B cell (primary cell): ENCODE data around the gene ZNF879. TPM values are rescaled to one million over a fixed set of nuclear protein-coding genes. Genes with fewer than 3 reads are reported as not detected.

Experiments
- ATAC-seq: fragments of 200-7000 bp; cut with Tn5 transposase; one replicate; pipeline ENCODE4 v1.10.0; 2021; ENCODE audit warnings: low read depth, mild to moderate bottlenecking, moderate number of reproducible peaks, moderate library complexity
- CTCF ChIA-PET: fragments of 350-600 bp; sonication (Branson Sonifier 250); formaldehyde crosslinking; loops from one replicate; lab custom pipeline; 2021; ENCODE audit warnings: antibody characterized with exemption, inconsistent platforms; lab: Charles Lee
- POLR2A ChIA-PET: fragments of 350-600 bp; sonication (Branson Sonifier 250); formaldehyde crosslinking; loops from one replicate; lab custom pipeline; 2021; ENCODE audit warnings: antibody characterized with exemption; lab: Charles Lee
- DNase-seq: peaks from one replicate; pipeline ENCODE4 v3.0.0; 2013
- H2AFZ ChIP-seq: 2 replicates; pipeline ENCODE4 v1.6.1; 2012; ENCODE audit warnings: mild to moderate bottlenecking, low read depth, low read length; ENCODE audit not compliant: insufficient read depth, poor library complexity, severe bottlenecking
- H3K27ac ChIP-seq, 2 donors: 1 replicate in 1 of 2; 2 replicates in 1 of 2; pipeline ENCODE4 v1.5.1; 2012 to 2013; ENCODE audit warnings: low read length in 2 of 2, mild to moderate bottlenecking in 2 of 2, moderate library complexity in 1 of 2
- H3K27me3 ChIP-seq, 4 experiments: fragments of 200-600 bp in 1 of 4; sonication (generic) in 1 of 4; replicated peaks in 1 of 4; 1 replicate in 2 of 4; 2 replicates in 2 of 4; pipeline versions ENCODE4 v1.6.1 to v1.7.0; 2013 to 2016; ENCODE audit warnings: low read length in 3 of 4, mild to moderate bottlenecking in 2 of 4, mixed read lengths in 1 of 4, moderate library complexity in 1 of 4; ENCODE audit not compliant: insufficient read depth in 4 of 4, control insufficient read depth in 3 of 4; ENCODE audit errors: control extremely low read depth in 1 of 4
- H3K36me3 ChIP-seq, 2 experiments: replicated peaks in 1 of 2; 1 replicate in 1 of 2; 2 replicates in 1 of 2; pipeline versions ENCODE4 v1.6.1 to v1.7.1; 2013; ENCODE audit warnings: low read length in 1 of 2; ENCODE audit not compliant: insufficient read depth in 2 of 2, control insufficient read depth in 1 of 2; ENCODE audit errors: control extremely low read depth in 1 of 2, extremely low read depth in 1 of 2
- H3K4me1 ChIP-seq, 2 donors: fragments of 200-600 bp in 1 of 2; sonication (generic) in 1 of 2; 1 replicate in 1 of 2; 2 replicates in 1 of 2; pipeline versions ENCODE4 v1.5.1 to v1.6.1; 2013 to 2017; ENCODE audit warnings: low read length in 2 of 2; ENCODE audit not compliant: control insufficient read depth in 2 of 2, insufficient read depth in 2 of 2
- H3K4me2 ChIP-seq: replicated peaks from 2 replicates; pipeline ENCODE3; 2012; ENCODE audit warnings: mild to moderate bottlenecking, low read depth, low read length; ENCODE audit not compliant: poor library complexity, severe bottlenecking
- H3K4me3 ChIP-seq, 5 experiments: fragments of 200-600 bp in 1 of 5; sonication (generic) in 1 of 5; 1 replicate in 3 of 5; 2 replicates in 2 of 5; pipeline versions ENCODE4 v1.5.1 to v1.7.0; 2011 to 2016; ENCODE audit warnings: low read length in 4 of 5, mild to moderate bottlenecking in 4 of 5, low read depth in 2 of 5, control low read depth in 1 of 5, moderate library complexity in 1 of 5; ENCODE audit not compliant: insufficient read depth in 1 of 5; ENCODE audit errors: control extremely low read depth in 1 of 5, extremely low read depth in 1 of 5
- H3K79me2 ChIP-seq: fragments of 200-600 bp; sonication (generic); one replicate; pipeline ENCODE4 v1.6.0; 2016; ENCODE audit warnings: low read length; ENCODE audit not compliant: control insufficient read depth, insufficient read depth
- H3K9ac ChIP-seq: fragments of 200-600 bp; sonication (generic); 2 replicates; pipeline ENCODE4 v1.6.1; 2017; ENCODE audit warnings: mild to moderate bottlenecking, low read length, moderate library complexity
- H3K9me3 ChIP-seq, 3 donors: one replicate each; pipeline versions ENCODE4 v1.6.1 to v1.7.1; 2013; ENCODE audit warnings: low read length in 2 of 3; ENCODE audit not compliant: control insufficient read depth in 2 of 3, insufficient read depth in 1 of 3; ENCODE audit errors: control extremely low read depth in 1 of 3
- H4K20me1 ChIP-seq: 2 replicates; pipeline ENCODE4 v1.6.0; 2012; ENCODE audit warnings: mild to moderate bottlenecking, low read length; ENCODE audit not compliant: insufficient read depth, control insufficient read depth, poor library complexity, severe bottlenecking
- H3K27ac Mint-ChIP-seq: one replicate; pipeline ENCODE4 v1.8.0; 2021; ENCODE audit warnings: mixed read lengths
- H3K27me3 Mint-ChIP-seq: one replicate; pipeline ENCODE4 v1.8.0; 2021; ENCODE audit warnings: mixed read lengths
- H3K4me1 Mint-ChIP-seq: one replicate; pipeline ENCODE4 v1.8.0; 2021; ENCODE audit warnings: mixed read lengths
- H3K4me3 Mint-ChIP-seq: one replicate; pipeline ENCODE4 v1.8.0; 2021; ENCODE audit warnings: mixed read lengths
- H3K9me3 Mint-ChIP-seq: one replicate; pipeline ENCODE4 v1.8.0; 2022; ENCODE audit warnings: mixed read lengths; ENCODE audit not compliant: insufficient read depth
- CTCF ChIP-seq: fragments of 200-600 bp; IDR thresholded peaks from one replicate; pipeline ENCODE4 v1.8.0; 2022; ENCODE audit warnings: antibody characterized with exemption, mild to moderate bottlenecking
- EZH2 ChIP-seq: IDR thresholded peaks from 2 replicates; pipeline ENCODE4 v1.6.1; 2012; ENCODE audit warnings: borderline replicate concordance, low read depth, mild to moderate bottlenecking, moderate library complexity, low read length; ENCODE audit not compliant: insufficient read depth, poor library complexity, severe bottlenecking
- WGBS: methylation state at CpG from one replicate; pipeline ENCODE4 v1.1.5; 2013; ENCODE audit warnings: missing lambda C conversion rate; ENCODE audit not compliant: insufficient coverage; 5-methylcytosine and 5-hydroxymethylcytosine counted together
- intact Hi-C: fragments of 100-400 bp; cut with micrococcal nuclease; formaldehyde crosslinking; loops from one replicate; pipeline ENCODE4 v1.10.0; 2022
- polyA minus RNA-seq: library from RNA; depleted of rRNA, polyadenylated mRNA; stranded (reverse); fragments of >200 nt; gene quantifications from 2 replicates; pipeline ENCODE4 v1.2.3, GENCODE V29; 2012
- polyA plus RNA-seq: library from polyadenylated mRNA; depleted of rRNA; stranded (reverse); fragments of >200 nt; gene quantifications from 2 replicates; pipeline ENCODE4 v1.2.3, GENCODE V29; 2012
- total RNA-seq, 2 donors: library from RNA; stranded (reverse); fragments of 120-200 nt in 1 of 2; gene quantifications; 1 replicate in 1 of 2; 2 replicates in 1 of 2; pipeline versions ENCODE4 v1.2.3 to v1.2.4, GENCODE V29; 2013 to 2022

ZNF879 gene
- 13.2 and 14.7 TPM in 2 replicates for total RNA-seq
- total RNA-seq (2013): 10.6 TPM
- polyA plus RNA-seq: 1.9 and 2.4 TPM in 2 replicates
- 3.6 and 5.2 TPM in 2 replicates for polyA minus RNA-seq

- Histone ChIP-seq H3K79me2 (peaks cover 18% of the 10 kb centered on the region), H2AFZ (peak within 1 kb of the TSS; percentile 94), H3K4me3 (peak within 1 kb of the TSS; percentile 53 to 74 (median 67)), H3K36me3 (peaks cover 6 to 29% of the 10 kb centered on the region in 2 experiments), H3K27ac (peak within 1 kb of the TSS in 1 of 2 donors; percentile 76), H4K20me1 (no peaks in the 10 kb centered on the region), H3K9me3 (peaks cover 6 to 53% (median 7%) of the 10 kb centered on the region in 3 donors), H3K4me1 (peaks cover 7 to 18% of the 10 kb centered on the region in 2 donors), H3K27me3 (no peaks in the 10 kb centered on the region), H3K4me2 (peak within 1 kb of the TSS; percentile 84), H3K9ac (peak within 1 kb of the TSS; percentile 90)
- ATAC-seq: peak; percentile 94
- Mint-ChIP-seq H3K4me1 (peaks cover 15% of the 10 kb centered on the region), H3K4me3 (peak within 1 kb of the TSS; percentile 97), H3K27me3 (no peaks in the 10 kb centered on the region), H3K9me3 (peaks cover 11% of the 10 kb centered on the region), H3K27ac (peak within 1 kb of the TSS; percentile 91)
- under 1% methylated on average over 69 of the region's 72 CpGs for WGBS
- intact Hi-C loops: loop anchor here (1.0 to 2.0 kb wide), 5 partner anchors 37 to 599 kb away; partner anchors contain the start of genes CLK4, HNRNPH1, ZNF354A and ZNF354B
- no peak for TF ChIP-seq CTCF
- TF ChIP-seq EZH2: no peak
- POLR2A ChIA-PET: interaction anchor here (1.0 kb wide), 1 partner anchor 37 kb away, joined by 3 read pairs; the partner anchor contains the start of gene ZNF354C
- CTCF ChIA-PET: interaction anchor here (1.4 kb wide), 1 partner anchor 37 kb away, joined by 4 read pairs; the partner anchor contains the start of gene ZNF354C
- peak; percentile 97 for DNase-seq
Measured at GRCh38 chr5:179023528-179024189, at the start of gene ZNF879. TSS of gene ZNF879 (plus strand) at chr5:179023804. CDS start at chr5:179025005, 1,201 bp downstream.

- H3K36me3 ChIP-seq: no peaks in the 10 kb centered on the region
- CTCF ChIA-PET: no interaction called here
- ATAC-seq: no peak
- no peak for DNase-seq
- no peaks in the 10 kb centered on the region for H3K27me3 ChIP-seq
- H3K4me2 ChIP-seq: no peak overlapping the region
- TF ChIP-seq CTCF: no peak
- no peak for TF ChIP-seq EZH2
- Mint-ChIP-seq H3K27ac (no peak overlapping the region), H3K9me3 (peaks cover under 1% of the 10 kb centered on the region), H3K4me3 (no peak overlapping the region), H3K4me1 (no peaks in the 10 kb centered on the region), H3K27me3 (no peaks in the 10 kb centered on the region)
- no peaks in the 10 kb centered on the region for H3K4me1 ChIP-seq
- POLR2A ChIA-PET: no interaction called here
- H3K4me3 ChIP-seq: no peak overlapping the region
- H3K9ac ChIP-seq: no peak overlapping the region
- 93% methylated on average over 14 of the region's 15 CpGs for WGBS
- peaks cover 0 to 63% (median 15%) of the 10 kb centered on the region in 3 donors for H3K9me3 ChIP-seq
- no peaks in the 10 kb centered on the region for H4K20me1 ChIP-seq
- no peak overlapping the region for H3K27ac ChIP-seq
- H2AFZ ChIP-seq: no peak overlapping the region
- intact Hi-C loops: no loop called here
- H3K79me2 ChIP-seq: no peaks in the 10 kb centered on the region
Measured at GRCh38 chr5:178981381-178981780, 42.2 kb upstream of the ZNF879 start.
